H9 (cell line): ENCODE results near the gene TRANK1. TPM values are rescaled to one million over a fixed set of nuclear protein-coding genes. Genes with fewer than 3 reads are reported as not detected.

Experiments used
- DNase-seq: peaks from one replicate; pipeline ENCODE4 v3.0.0-alpha.2; 2017
- H2AFZ ChIP-seq: one replicate; pipeline ENCODE4 v1.6.1; 2013; ENCODE audit warnings: mild to moderate bottlenecking, low read length, control low read depth, moderate library complexity
- H2AK5ac ChIP-seq: 2 replicates; pipeline ENCODE4 v1.6.1; 2013; ENCODE audit warnings: low read length, control low read depth, mixed read lengths; ENCODE audit not compliant: insufficient read length
- H2BK120ac ChIP-seq: one replicate; pipeline ENCODE4 v1.6.1; 2013; ENCODE audit warnings: low read depth, mild to moderate bottlenecking, low read length, control low read depth, inconsistent platforms; ENCODE audit not compliant: poor library complexity, severe bottlenecking
- H2BK12ac ChIP-seq: 2 replicates; pipeline ENCODE4 v1.6.1; 2013; ENCODE audit warnings: low read length, control low read depth, mixed read lengths, low read depth; ENCODE audit not compliant: insufficient read length
- H2BK15ac ChIP-seq: 2 replicates; pipeline ENCODE4 v1.6.1; 2013; ENCODE audit warnings: low read depth, low read length, control low read depth
- H2BK20ac ChIP-seq: one replicate; pipeline ENCODE4 v1.6.1; 2013; ENCODE audit warnings: low read depth, mild to moderate bottlenecking, low read length, control low read depth, inconsistent platforms; ENCODE audit not compliant: poor library complexity, severe bottlenecking
- H2BK5ac ChIP-seq: 2 replicates; pipeline ENCODE4 v1.6.1; 2013; ENCODE audit warnings: low read length, control low read depth, mixed read lengths; ENCODE audit not compliant: insufficient read length
- H3K14ac ChIP-seq: 2 replicates; pipeline ENCODE4 v1.6.1; 2013; ENCODE audit warnings: low read length, control low read depth; ENCODE audit not compliant: insufficient read depth
- H3K18ac ChIP-seq: 2 replicates; pipeline ENCODE4 v1.6.1; 2013; ENCODE audit warnings: low read depth, mild to moderate bottlenecking, mixed read lengths, low read length, control low read depth; ENCODE audit not compliant: insufficient read length
- H3K23ac ChIP-seq: 2 replicates; pipeline ENCODE4 v1.6.1; 2013; ENCODE audit warnings: low read length, control low read depth, mixed read lengths, low read depth; ENCODE audit not compliant: insufficient read length
- H3K23me2 ChIP-seq: 2 replicates; pipeline ENCODE4 v1.6.1; 2013; ENCODE audit warnings: low read depth, mild to moderate bottlenecking, mixed read lengths, low read length, control low read depth; ENCODE audit not compliant: insufficient read length, poor library complexity, severe bottlenecking
- H3K27ac ChIP-seq: 2 replicates; pipeline ENCODE4 v1.5.1; 2013; ENCODE audit warnings: low read length, control low read depth, mixed read lengths, low read depth; ENCODE audit not compliant: insufficient read length
- H3K27me3 ChIP-seq: 2 replicates; pipeline ENCODE4 v1.6.1; 2013; ENCODE audit warnings: low read length, control low read depth, inconsistent platforms; ENCODE audit not compliant: insufficient read depth
- H3K4ac ChIP-seq: 2 replicates; pipeline ENCODE4 v1.6.1; 2013; ENCODE audit warnings: low read depth, mild to moderate bottlenecking, control low read depth, inconsistent platforms, low read length, moderate library complexity
- H3K4me1 ChIP-seq: 2 replicates; pipeline ENCODE4 v1.6.1; 2013; ENCODE audit warnings: low read length, control low read depth, inconsistent platforms; ENCODE audit not compliant: insufficient read depth
- H3K4me2 ChIP-seq: 2 replicates; pipeline ENCODE4 v1.6.1; 2013; ENCODE audit warnings: low read length, control low read depth, mixed read lengths; ENCODE audit not compliant: insufficient read length, insufficient read depth
- H3K56ac ChIP-seq: 2 replicates; pipeline ENCODE4 v1.6.1; 2013; ENCODE audit warnings: low read depth, mild to moderate bottlenecking, mixed read lengths, low read length, control low read depth; ENCODE audit not compliant: insufficient read length
- H3K79me1 ChIP-seq: 2 replicates; pipeline ENCODE4 v1.6.1; 2013; ENCODE audit warnings: low read depth, mild to moderate bottlenecking, moderate library complexity, low read length, control low read depth, inconsistent platforms; ENCODE audit not compliant: insufficient read depth, poor library complexity, severe bottlenecking
- H3K79me2 ChIP-seq: 2 replicates; pipeline ENCODE4 v1.6.1; 2013; ENCODE audit warnings: low read length, control low read depth, inconsistent platforms; ENCODE audit not compliant: insufficient read depth
- H3K9ac ChIP-seq: 2 replicates; pipeline ENCODE4 v1.6.1; 2013; ENCODE audit warnings: low read length, control low read depth, mixed read lengths; ENCODE audit not compliant: insufficient read length; ENCODE audit errors: extremely low read depth
- H3K9me3 ChIP-seq: one replicate; pipeline ENCODE4 v1.6.1; 2013; ENCODE audit warnings: low read depth, low read length, inconsistent platforms; ENCODE audit not compliant: control insufficient read depth
- H3T11ph ChIP-seq: one replicate; pipeline ENCODE4 v1.6.1; 2013; ENCODE audit warnings: mild to moderate bottlenecking, low read length, control low read depth, inconsistent platforms
- H4K20me1 ChIP-seq: one replicate; pipeline ENCODE4 v1.6.1; 2013; ENCODE audit not compliant: control insufficient read depth, insufficient read length, insufficient read depth
- H4K5ac ChIP-seq: 2 replicates; pipeline ENCODE4 v1.6.1; 2013; ENCODE audit warnings: low read depth, mild to moderate bottlenecking, mixed read lengths, low read length, control low read depth; ENCODE audit not compliant: insufficient read length
- H4K8ac ChIP-seq: replicated peaks from 2 replicates; pipeline ENCODE4 v1.6.1; 2013; ENCODE audit warnings: low read length, control low read depth, mixed read lengths, low read depth; ENCODE audit not compliant: insufficient read length
- H4K91ac ChIP-seq: 2 replicates; pipeline ENCODE4 v1.6.1; 2013; ENCODE audit warnings: low read depth, mild to moderate bottlenecking, moderate library complexity, mixed read lengths, low read length, control low read depth; ENCODE audit not compliant: insufficient read length
- H3K27ac Mint-ChIP-seq, 3 experiments: 2 replicates in 2 of 3; 3 replicates in 1 of 3; pipeline ENCODE4 v1.8.0; 2020 to 2021; ENCODE audit warnings: mixed read lengths in 3 of 3, mild to moderate bottlenecking in 1 of 3, moderate library complexity in 1 of 3
- H3K27me3 Mint-ChIP-seq: 2 replicates; pipeline ENCODE4 v1.8.0; 2021; ENCODE audit warnings: low read depth, mild to moderate bottlenecking, moderate library complexity, mixed read lengths
- H3K36me3 Mint-ChIP-seq, 3 experiments: 2 replicates in 2 of 3; 3 replicates in 1 of 3; pipeline ENCODE4 v1.8.0; 2020 to 2021; ENCODE audit warnings: low read depth in 3 of 3, mixed read lengths in 3 of 3; ENCODE audit not compliant: insufficient read depth in 1 of 3
- H3K4me1 Mint-ChIP-seq, 2 experiments: 2 replicates each; pipeline ENCODE4 v1.8.0; 2020; ENCODE audit warnings: mixed read lengths in 2 of 2
- H3K4me3 Mint-ChIP-seq, 2 experiments: 2 replicates in 1 of 2; 3 replicates in 1 of 2; pipeline ENCODE4 v1.8.0; 2020 to 2021; ENCODE audit warnings: mild to moderate bottlenecking in 2 of 2, mixed read lengths in 2 of 2, moderate library complexity in 1 of 2
- H3K9me3 Mint-ChIP-seq, 2 experiments: 2 replicates in 1 of 2; 3 replicates in 1 of 2; pipeline ENCODE4 v1.8.0; 2020; ENCODE audit warnings: mild to moderate bottlenecking in 2 of 2, mixed read lengths in 2 of 2, moderate library complexity in 1 of 2
- WGBS: extraction: QIAGEN DNeasy Blood & Tissue Kit; methylation state at CpG from one replicate; pipeline ENCODE4 v1.1.7; 2013; ENCODE audit warnings: missing lambda C conversion rate, low lambda C conversion rate, mixed read lengths; ENCODE audit not compliant: insufficient read length; ENCODE audit errors: extremely low coverage; 5-methylcytosine and 5-hydroxymethylcytosine counted together
- total RNA-seq: library from RNA; stranded (reverse); gene quantifications from 2 replicates; pipeline ENCODE4 v1.2.1, GENCODE V29; 2021
- TF ChIP-seq, protein P1 (sequence below): fragments of 200-600 bp; sonication (generic); conservative IDR thresholded peaks from 3 replicates; pipeline ENCODE4 v1.8.0; 2021; ENCODE audit warnings: antibody characterized with exemption, mild to moderate bottlenecking

Gene TRANK1
- total RNA-seq, 1 experiment from 2014 or later, result 5.9 TPM

- Mint-ChIP-seq H3K4me3 (no peak overlapping the region), H3K36me3 (0 out of 7 replicates have a peak, but pooled peaks cover 0 to 8% (median 1%) of the 10 kb centered on the region in 3 experiments), H3K27me3 (no peaks in the 10 kb centered on the region; the same call in 1 of the 2 replicates), H3K4me1 (peaks cover 5 to 17% of the 10 kb centered on the region in 2 experiments), H3K9me3 (no peaks in the 10 kb centered on the region), H3K27ac (peak overlapping the region in 1 of 3 experiments; percentile 72; a peak in 2 of 7 replicates)
- TF ChIP-seq, protein P1, sequence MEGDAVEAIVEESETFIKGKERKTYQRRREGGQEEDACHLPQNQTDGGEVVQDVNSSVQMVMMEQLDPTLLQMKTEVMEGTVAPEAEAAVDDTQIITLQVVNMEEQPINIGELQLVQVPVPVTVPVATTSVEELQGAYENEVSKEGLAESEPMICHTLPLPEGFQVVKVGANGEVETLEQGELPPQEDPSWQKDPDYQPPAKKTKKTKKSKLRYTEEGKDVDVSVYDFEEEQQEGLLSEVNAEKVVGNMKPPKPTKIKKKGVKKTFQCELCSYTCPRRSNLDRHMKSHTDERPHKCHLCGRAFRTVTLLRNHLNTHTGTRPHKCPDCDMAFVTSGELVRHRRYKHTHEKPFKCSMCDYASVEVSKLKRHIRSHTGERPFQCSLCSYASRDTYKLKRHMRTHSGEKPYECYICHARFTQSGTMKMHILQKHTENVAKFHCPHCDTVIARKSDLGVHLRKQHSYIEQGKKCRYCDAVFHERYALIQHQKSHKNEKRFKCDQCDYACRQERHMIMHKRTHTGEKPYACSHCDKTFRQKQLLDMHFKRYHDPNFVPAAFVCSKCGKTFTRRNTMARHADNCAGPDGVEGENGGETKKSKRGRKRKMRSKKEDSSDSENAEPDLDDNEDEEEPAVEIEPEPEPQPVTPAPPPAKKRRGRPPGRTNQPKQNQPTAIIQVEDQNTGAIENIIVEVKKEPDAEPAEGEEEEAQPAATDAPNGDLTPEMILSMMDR, result no peak
- Histone ChIP-seq H3K9me3 (no peaks in the 10 kb centered on the region), H3K27me3 (no peaks in the 10 kb centered on the region), H3K27ac (no peak overlapping the region), H3T11ph (no peak overlapping the region), H3K79me1 (no peaks in the 10 kb centered on the region), H3K9ac (no peak overlapping the region), H3K18ac (no peak overlapping the region), H3K4me1 (no peaks in the 10 kb centered on the region), H3K4me2 (no peak overlapping the region), H2BK120ac (no peak overlapping the region), H2BK5ac (no peak overlapping the region), H3K23me2 (no peaks in the 10 kb centered on the region), H3K79me2 (no peaks in the 10 kb centered on the region), H4K20me1 (no peaks in the 10 kb centered on the region), H2BK20ac (no peak overlapping the region), H2BK15ac (no peak overlapping the region), H2AFZ (no peak overlapping the region), H3K14ac (no peak overlapping the region), H4K5ac (no peak overlapping the region), H4K91ac (no peak overlapping the region), H4K8ac (no peak overlapping the region), H3K23ac (no peak overlapping the region), H3K56ac (no peak overlapping the region), H2BK12ac (no peak overlapping the region), H3K4ac (no peak overlapping the region), H2AK5ac (no peak overlapping the region)
- DNase-seq, result no peak
- no CpG with 5 or more reads among the region's 1 CpG for WGBS
These were observed 51.0 kb downstream of the TRANK1 start for GRCh38 chr3:36893826-36894225.
